Measurements from ENCODE around the gene CBX6. TPM values are rescaled to one million over a fixed set of nuclear protein-coding genes. Genes with fewer than 3 reads are reported as not detected.

Gene CBX6
- total and polyA plus RNA-seq, 9 of the 15 experiments (the other 6 are each of a cell fraction or from before 2014, with no cell fraction given): 0.75 to 31.6 (median 8.0) TPM

DNA sequence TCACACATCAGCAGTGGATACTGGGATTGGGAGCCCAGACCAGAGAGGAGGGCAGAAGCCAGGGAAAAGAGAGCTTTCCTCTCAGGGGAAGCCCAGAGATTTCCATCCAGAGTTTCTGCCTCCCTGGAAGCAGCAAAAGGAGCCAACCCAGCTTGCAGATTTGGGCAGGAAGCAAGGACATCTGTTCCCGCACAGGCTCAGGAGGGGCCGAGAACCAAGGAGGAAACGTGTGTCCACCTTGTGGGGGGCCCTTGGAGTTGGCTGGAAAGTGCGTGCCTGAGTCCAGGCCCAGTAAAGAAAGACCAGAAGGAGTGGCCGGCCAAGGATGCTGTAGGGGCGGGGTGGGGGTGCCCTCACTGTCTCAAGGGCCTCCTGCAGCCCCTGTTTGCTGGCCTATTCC, 22.2 kb downstream of the CBX6 start (continued):
- TF ChIP-seq PREB (CRISPR knock-in tag; IDR thresholded peaks at IDR 0.05) (no peak), U2AF1 (optimal IDR thresholded peaks at IDR 0.05; ENCODE audit: low read depth, low read length) (no peak), HSF4 (CRISPR knock-in tag; IDR thresholded peaks at IDR 0.05; ENCODE audit: borderline replicate concordance) (no peak), STAT6 (CRISPR knock-in tag; IDR thresholded peaks at IDR 0.05) (no peak), BCLAF1 (IDR thresholded peaks at IDR 0.05; ENCODE audit: borderline replicate concordance in 1 of 2, control insufficient read depth in 1 of 2, low read depth in 2 of 2, low read length in 1 of 2) (no peak), ILF3 (IDR thresholded peaks at IDR 0.05; ENCODE audit: borderline replicate concordance) (no peak), SRSF7 (optimal IDR thresholded peaks at IDR 0.05; ENCODE audit: low read depth, low read length) (no peak), ELF1 (tag; IDR thresholded peaks at IDR 0.05) (no peak), GTF2E2 (tag; IDR thresholded peaks at IDR 0.05) (no peak)
- TF ChIP-seq, protein P1, sequence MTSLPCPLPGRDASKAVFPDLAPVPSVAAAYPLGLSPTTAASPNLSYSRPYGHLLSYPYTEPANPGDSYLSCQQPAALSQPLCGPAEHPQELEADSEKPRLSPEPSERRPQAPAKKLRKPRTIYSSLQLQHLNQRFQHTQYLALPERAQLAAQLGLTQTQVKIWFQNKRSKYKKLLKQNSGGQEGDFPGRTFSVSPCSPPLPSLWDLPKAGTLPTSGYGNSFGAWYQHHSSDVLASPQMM (CRISPR knock-in tag; IDR thresholded peaks at IDR 0.05): no peak

All from K562 (cell line).